CD4-positive, alpha-beta T cell treated with Interleukin-2 at 100 ng/mL for 4 hours (primary cell): ENCODE measurements around the gene CX3CL1.
"Not testable (repeated sequence)": the region's sequence is repeated elsewhere in the genome, so short reads cannot be mapped to it uniquely, and the experiment has no call there.

ENCODE experiments used
- DNase-seq: peaks from one replicate; pipeline ENCODE4 v3.0.0-alpha.2; 2020; ENCODE audit warnings: low spot score

CX3CL1 gene

GRCh38 chr16:57357330-57358085 is 14.8 kb upstream of the CX3CL1 start:
- DNase-seq = no peak

GRCh38 chr16:57358086-57358420 is 14.2 kb upstream of the CX3CL1 start:
- no peak for DNase-seq

- DNase-seq = no peak
These were observed 13.7 kb upstream of the CX3CL1 start, which contains the start of gene CCL22 for GRCh38 chr16:57358527-57359095. TSS of gene CCL22 (plus strand) at chr16:57358783. CDS start at chr16:57358817, 34 bp downstream.

- DNase-seq = no peak
These were observed 11.9 kb upstream of the CX3CL1 start for GRCh38 chr16:57360321-57360935.

- DNase-seq = no peak
These were observed 10.9 kb upstream of the CX3CL1 start for GRCh38 chr16:57361404-57361803.

GRCh38 chr16:57364143-57364542 is 8.1 kb upstream of the CX3CL1 start:
- DNase-seq = no peak

GRCh38 chr16:57366544-57367040 is 5.7 kb upstream of the CX3CL1 start:
- no peak for DNase-seq

GRCh38 chr16:57367116-57367752 is 5.1 kb upstream of the CX3CL1 start:
- DNase-seq = no peak

GRCh38 chr16:57371494-57372371 is 557 bp upstream of the CX3CL1 start:
- no peak for DNase-seq

GRCh38 chr16:57373117-57373947 is 1.0 kb downstream of the CX3CL1 start:
- DNase-seq = no peak

GRCh38 chr16:57374067-57374534 is 1.8 kb downstream of the CX3CL1 start:
- DNase-seq = no peak

- DNase-seq = not testable (repeated sequence)
These were observed 2.7 kb downstream of the CX3CL1 start for GRCh38 chr16:57374925-57375465.

GRCh38 chr16:57376313-57376818 is 4.1 kb downstream of the CX3CL1 start:
- no peak for DNase-seq

GRCh38 chr16:57377080-57377841 is 5.0 kb downstream of the CX3CL1 start:
- no peak for DNase-seq

GRCh38 chr16:57379579-57379978 is 7.3 kb downstream of the CX3CL1 start:
- no peak for DNase-seq

- no peak for DNase-seq
These were observed 8.6 kb downstream of the CX3CL1 start for GRCh38 chr16:57380671-57381462.

- DNase-seq = no peak
These were observed 9.7 kb downstream of the CX3CL1 start for GRCh38 chr16:57381791-57382534.
